ENCODE results near the gene BCAP31. TPM values are rescaled to one million over a fixed set of nuclear protein-coding genes. Genes with fewer than 3 reads are reported as not detected.

The BCAP31 gene
- total RNA-seq, 2 experiments from 2014 or later: 97.6 to 102 TPM

DNA sequence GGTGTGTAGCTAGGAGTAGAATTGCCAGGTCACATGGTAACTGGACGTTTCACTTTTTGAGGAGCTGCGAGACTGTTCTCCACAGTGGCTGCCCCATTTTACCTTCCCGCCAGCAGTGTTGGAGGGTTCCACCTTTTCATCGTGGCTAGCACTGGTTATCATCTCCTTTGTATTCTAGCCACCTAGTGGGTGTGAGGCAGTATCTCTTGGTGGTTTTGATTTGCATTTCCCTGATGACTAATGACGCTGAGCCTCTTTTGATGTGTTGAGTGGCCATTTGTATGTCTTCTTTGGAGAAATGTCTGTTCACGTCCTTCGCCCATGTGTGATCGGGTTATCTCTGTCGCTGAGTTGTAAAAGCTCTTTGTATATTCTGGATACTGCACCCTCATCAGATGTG is 11.1 kb upstream of the BCAP31 start:
- ATAC-seq (peak; percentile 78), DNase-seq (peak; percentile 17)
- Mint-ChIP-seq H3K9me3 (peaks cover 5% of the 10 kb centered on the region), H3K27ac (no peak overlapping the region), H3K4me1 (ENCODE audit: low read depth) (peaks cover 25% of the 10 kb centered on the region), H3K4me3 (no peak overlapping the region), H3K36me3 (ENCODE audit: low read depth) (peaks cover 6% of the 10 kb centered on the region), H3K27me3 (no peaks in the 10 kb centered on the region)
- POLR2A ChIA-PET: no interaction called here
- intact Hi-C loops (cut with micrococcal nuclease): no loop called here
- TF ChIP-seq, protein P1, sequence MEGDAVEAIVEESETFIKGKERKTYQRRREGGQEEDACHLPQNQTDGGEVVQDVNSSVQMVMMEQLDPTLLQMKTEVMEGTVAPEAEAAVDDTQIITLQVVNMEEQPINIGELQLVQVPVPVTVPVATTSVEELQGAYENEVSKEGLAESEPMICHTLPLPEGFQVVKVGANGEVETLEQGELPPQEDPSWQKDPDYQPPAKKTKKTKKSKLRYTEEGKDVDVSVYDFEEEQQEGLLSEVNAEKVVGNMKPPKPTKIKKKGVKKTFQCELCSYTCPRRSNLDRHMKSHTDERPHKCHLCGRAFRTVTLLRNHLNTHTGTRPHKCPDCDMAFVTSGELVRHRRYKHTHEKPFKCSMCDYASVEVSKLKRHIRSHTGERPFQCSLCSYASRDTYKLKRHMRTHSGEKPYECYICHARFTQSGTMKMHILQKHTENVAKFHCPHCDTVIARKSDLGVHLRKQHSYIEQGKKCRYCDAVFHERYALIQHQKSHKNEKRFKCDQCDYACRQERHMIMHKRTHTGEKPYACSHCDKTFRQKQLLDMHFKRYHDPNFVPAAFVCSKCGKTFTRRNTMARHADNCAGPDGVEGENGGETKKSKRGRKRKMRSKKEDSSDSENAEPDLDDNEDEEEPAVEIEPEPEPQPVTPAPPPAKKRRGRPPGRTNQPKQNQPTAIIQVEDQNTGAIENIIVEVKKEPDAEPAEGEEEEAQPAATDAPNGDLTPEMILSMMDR (IDR thresholded peaks at IDR 0.05): peak; percentile 35
- CTCF ChIA-PET: interaction anchor here (0.8 kb wide), 1 partner anchor 56 kb away, joined by 3 read pairs; no protein-coding TSS in a partner anchor

DNA sequence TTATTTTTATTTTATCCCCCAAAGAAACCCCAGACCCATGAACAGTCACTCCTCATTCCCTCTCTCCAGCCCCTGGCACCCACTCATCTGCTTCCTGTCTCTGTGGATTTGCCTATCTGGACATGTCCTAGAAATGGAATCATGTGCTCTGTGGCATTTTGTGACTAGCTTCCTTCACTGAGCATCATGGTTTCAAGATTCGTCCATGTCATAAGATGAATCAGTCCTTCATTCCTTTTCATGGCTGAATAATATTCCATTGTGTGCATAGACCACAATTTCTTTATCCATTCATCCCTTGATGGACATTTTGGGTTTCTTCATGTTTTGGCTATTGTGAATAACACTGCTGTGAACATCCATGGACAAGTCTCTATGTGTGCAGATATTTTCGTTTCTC is 10.7 kb upstream of the BCAP31 start:
- Mint-ChIP-seq H3K4me1 (ENCODE audit: low read depth) (peaks cover 21% of the 10 kb centered on the region), H3K4me3 (no peak overlapping the region), H3K9me3 (peaks cover 5% of the 10 kb centered on the region), H3K27me3 (no peaks in the 10 kb centered on the region), H3K27ac (no peak overlapping the region), H3K36me3 (ENCODE audit: low read depth) (peaks cover 6% of the 10 kb centered on the region)
- TF ChIP-seq, protein P1 (IDR thresholded peaks at IDR 0.05): peak; percentile 6
- no peak for ATAC-seq
- ChIA-PET CTCF (interaction anchor here (0.8 kb wide), 1 partner anchor 56 kb away, joined by 3 read pairs; no protein-coding TSS in a partner anchor), POLR2A (interaction anchor here (0.6 kb wide), 1 partner anchor 1297 kb away, joined by 5 read pairs; no protein-coding TSS in a partner anchor)
- intact Hi-C loops (cut with micrococcal nuclease): no loop called here
- no peak for DNase-seq

DNA sequence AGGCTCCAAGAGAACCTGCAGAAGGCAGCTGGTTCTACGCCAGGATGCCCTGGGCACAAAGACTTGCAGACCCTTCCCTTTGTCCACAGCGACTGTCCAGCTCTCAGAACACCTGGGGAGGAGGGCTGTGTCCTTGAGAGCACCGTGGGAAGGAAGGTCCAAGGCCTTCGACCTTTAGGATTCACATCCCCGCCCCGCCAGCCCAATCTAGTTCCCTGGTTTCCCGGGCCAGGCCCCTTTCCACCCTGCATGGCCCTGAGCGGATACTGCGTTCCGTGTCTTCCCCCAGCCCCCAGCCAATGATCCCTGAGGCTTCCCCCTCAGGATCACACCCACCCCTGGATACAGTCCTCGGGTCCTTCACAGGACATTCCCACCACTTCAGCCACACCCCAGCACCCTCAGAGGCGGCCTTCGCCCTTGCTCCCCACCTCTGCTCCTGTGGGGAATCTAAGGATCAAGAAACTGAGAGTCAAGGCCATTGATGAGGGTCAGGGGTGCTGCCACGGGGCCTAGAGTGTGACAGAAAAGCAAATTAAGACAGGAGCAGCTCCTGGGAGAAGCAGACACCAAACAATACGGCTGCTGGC is 9.6 kb upstream of the BCAP31 start:
- ATAC-seq (no peak), DNase-seq (no peak)
- ChIA-PET POLR2A (no interaction called here), CTCF (no interaction called here)
- H3K9me3 Mint-ChIP-seq: peaks cover 5% of the 10 kb centered on the region
- TF ChIP-seq, protein P1 (IDR thresholded peaks at IDR 0.05): no peak
- H3K4me1 Mint-ChIP-seq (ENCODE audit: low read depth): peaks cover 21% of the 10 kb centered on the region
- H3K36me3 Mint-ChIP-seq (ENCODE audit: low read depth): peaks cover 6% of the 10 kb centered on the region
- H3K4me3 Mint-ChIP-seq: no peak overlapping the region
- no peaks in the 10 kb centered on the region for H3K27me3 Mint-ChIP-seq
- intact Hi-C loops (cut with micrococcal nuclease): no loop called here
- H3K27ac Mint-ChIP-seq: no peak overlapping the region

DNA sequence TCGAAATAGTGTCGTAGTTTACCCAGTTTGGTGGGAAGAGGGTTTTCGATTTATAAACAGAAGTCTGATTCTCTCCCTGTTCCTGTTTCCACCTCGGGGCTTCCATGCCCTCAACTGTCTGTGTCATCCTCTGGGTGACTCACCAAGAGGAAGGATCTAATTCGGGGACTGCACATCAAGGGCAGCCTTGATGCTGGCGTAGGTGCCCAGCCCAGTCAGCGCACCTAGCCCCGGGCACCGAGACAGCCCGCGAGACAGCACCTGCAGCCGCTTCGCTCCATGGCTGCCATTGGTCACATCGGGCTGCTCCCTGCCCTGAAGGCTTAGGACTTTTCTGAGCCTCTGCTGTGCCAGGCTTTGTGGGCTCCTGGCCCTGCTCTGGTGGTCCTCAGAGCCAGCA is 8.2 kb upstream of the BCAP31 start:
- DNase-seq (no peak), ATAC-seq (no peak)
- CTCF ChIA-PET: no interaction called here
- peaks cover 6% of the 10 kb centered on the region for H3K36me3 Mint-ChIP-seq (ENCODE audit: low read depth)
- TF ChIP-seq, protein P1 (IDR thresholded peaks at IDR 0.05): no peak
- H3K27ac Mint-ChIP-seq: no peak overlapping the region
- H3K4me3 Mint-ChIP-seq: no peak overlapping the region
- no peaks in the 10 kb centered on the region for H3K27me3 Mint-ChIP-seq
- intact Hi-C loops (cut with micrococcal nuclease): no loop called here
- POLR2A ChIA-PET: no interaction called here
- H3K9me3 Mint-ChIP-seq: peaks cover 5% of the 10 kb centered on the region
- peaks cover 26% of the 10 kb centered on the region for H3K4me1 Mint-ChIP-seq (ENCODE audit: low read depth)

DNA sequence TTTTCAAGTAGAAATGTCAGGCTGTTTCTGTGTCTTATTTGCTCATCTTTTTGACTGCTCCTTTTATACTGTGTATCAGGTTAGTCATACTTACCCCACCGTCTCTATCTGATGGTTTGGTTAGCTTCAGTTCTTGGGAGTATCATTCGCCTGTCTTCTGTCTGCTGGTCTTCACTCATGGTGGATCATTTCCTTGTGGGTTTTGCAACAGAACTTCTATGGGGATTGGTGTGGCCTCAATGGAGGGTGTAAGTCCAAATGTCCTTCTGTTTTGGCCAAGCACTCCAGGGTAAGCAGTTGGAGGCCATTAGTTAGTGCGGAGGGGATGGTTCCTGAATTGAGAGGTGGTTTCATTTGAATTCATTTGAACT is 7.6 kb upstream of the BCAP31 start:
- ATAC-seq (no peak), DNase-seq (no peak)
- CTCF ChIA-PET: no interaction called here
- H3K4me3 Mint-ChIP-seq: no peak overlapping the region
- peaks cover 6% of the 10 kb centered on the region for H3K36me3 Mint-ChIP-seq (ENCODE audit: low read depth)
- intact Hi-C loops (cut with micrococcal nuclease): no loop called here
- POLR2A ChIA-PET: no interaction called here
- H3K9me3 Mint-ChIP-seq: peaks cover 5% of the 10 kb centered on the region
- H3K27ac Mint-ChIP-seq: peak overlapping the region; percentile 56
- TF ChIP-seq, protein P1 (IDR thresholded peaks at IDR 0.05): no peak
- no peaks in the 10 kb centered on the region for H3K27me3 Mint-ChIP-seq
- H3K4me1 Mint-ChIP-seq (ENCODE audit: low read depth): peaks cover 30% of the 10 kb centered on the region
